Stimulated activated effector memory CD8-positive, alpha-beta T cell treated with anti-CD3 and anti-CD28 coated beads, Interleukin-12 subunit alpha, Interleukin-12 subunit beta, amount 100 ng/mL, for 72 hours (primary cell): Measurements from ENCODE around the gene SPATA9.

ENCODE experiments used
- ATAC-seq: fragments of 150-1000 bp; cut with Tn5 transposase; 2 replicates; pipeline ENCODE4 v1.10.0; 2021
- DNase-seq, 2 donors: peaks; one replicate each; pipeline ENCODE4 v3.0.0; 2021 to 2022; ENCODE audit warnings: low spot score in 2 of 2
- H3K27ac Mint-ChIP-seq: one replicate; pipeline ENCODE4 v1.8.0; 2022; ENCODE audit warnings: mild to moderate bottlenecking, mixed read lengths
- H3K36me3 Mint-ChIP-seq: one replicate; pipeline ENCODE4 v1.8.0; 2022; ENCODE audit warnings: mild to moderate bottlenecking, mixed read lengths
- H3K4me1 Mint-ChIP-seq: one replicate; pipeline ENCODE4 v1.8.0; 2022; ENCODE audit warnings: mixed read lengths
- H3K4me3 Mint-ChIP-seq: one replicate; pipeline ENCODE4 v1.8.0; 2022; ENCODE audit warnings: mild to moderate bottlenecking, mixed read lengths
- H3K9me3 Mint-ChIP-seq: one replicate; pipeline ENCODE4 v1.8.0; 2022; ENCODE audit warnings: mixed read lengths

Gene SPATA9

DNA sequence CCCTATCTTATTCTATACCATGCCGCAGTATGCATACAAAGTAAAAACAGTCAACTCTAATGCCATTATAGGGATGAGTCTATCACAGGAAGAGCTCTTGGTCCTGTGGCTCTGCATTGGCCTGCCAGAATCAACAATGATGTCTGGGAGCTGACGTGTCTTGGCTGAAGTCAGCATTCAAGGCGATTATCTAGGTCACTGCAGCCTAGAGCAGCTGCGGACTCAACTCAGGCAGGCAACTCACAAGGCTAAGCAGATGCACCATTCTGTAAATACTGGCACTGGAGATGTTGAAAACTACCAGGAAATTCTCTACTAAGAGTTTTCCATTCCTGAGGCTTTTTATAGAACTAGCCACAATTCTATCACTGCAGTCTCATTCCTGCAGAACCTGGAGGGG, 13.3 kb downstream of the SPATA9 start:
- Mint-ChIP-seq H3K4me3 (no peak overlapping the region), H3K9me3 (no peaks in the 10 kb centered on the region), H3K4me1 (no peaks in the 10 kb centered on the region), H3K36me3 (no peaks in the 10 kb centered on the region), H3K27ac (no peak overlapping the region)
- ATAC-seq (peak; percentile 63), DNase-seq (no peak)

DNA sequence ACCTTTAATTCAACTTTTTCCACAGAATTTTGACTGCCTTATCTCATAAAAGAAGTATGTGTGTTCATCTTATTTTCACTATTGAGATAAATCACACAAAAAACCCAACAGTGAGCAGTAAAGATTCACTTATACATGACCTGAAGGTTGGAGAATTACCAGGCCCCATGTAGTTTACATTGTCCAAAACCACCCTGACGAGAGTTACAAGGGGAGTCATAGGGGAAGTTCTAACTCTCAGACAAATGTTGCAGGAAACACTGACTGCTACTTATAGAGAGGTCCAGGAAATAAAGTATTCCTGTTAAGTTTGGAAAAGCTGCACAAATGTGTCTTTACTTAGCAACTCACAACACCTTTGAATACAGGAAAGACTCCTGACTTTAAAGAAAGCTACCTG, 14.1 kb downstream of the SPATA9 start:
- no peak for DNase-seq

DNA sequence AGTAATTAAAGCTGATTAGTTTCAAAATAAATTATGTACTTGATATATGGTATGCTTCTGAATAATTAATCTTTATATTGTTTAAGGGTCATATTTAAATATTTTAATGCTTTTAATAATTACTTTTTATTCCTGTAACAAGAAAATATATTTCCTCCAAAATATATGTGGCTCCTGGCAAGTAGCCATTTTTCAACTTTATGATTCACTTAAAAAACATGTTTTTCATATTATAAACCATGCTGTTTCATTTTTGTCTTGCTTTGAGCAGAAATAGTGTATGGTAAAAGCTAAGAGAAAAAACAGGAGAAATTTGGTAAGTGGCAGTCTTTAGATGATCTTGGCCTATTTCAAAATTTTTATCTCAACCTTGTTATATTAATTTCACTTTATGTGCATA, 14.6 kb downstream of the SPATA9 start:
- H3K9me3 Mint-ChIP-seq, result no peaks in the 10 kb centered on the region
- DNase-seq (no peak), ATAC-seq (no peak)
- no peaks in the 10 kb centered on the region for H3K36me3 Mint-ChIP-seq
- no peak overlapping the region for H3K27ac Mint-ChIP-seq
- H3K4me3 Mint-ChIP-seq, result no peak overlapping the region
- no peaks in the 10 kb centered on the region for H3K4me1 Mint-ChIP-seq

More for the DNA sequence above, 14.1 kb downstream of the SPATA9 start:
- H3K4me1 Mint-ChIP-seq, result no peaks in the 10 kb centered on the region
- no peak overlapping the region for H3K27ac Mint-ChIP-seq
- no peak overlapping the region for H3K4me3 Mint-ChIP-seq
- H3K36me3 Mint-ChIP-seq, result no peaks in the 10 kb centered on the region
- no peak for ATAC-seq
- no peaks in the 10 kb centered on the region for H3K9me3 Mint-ChIP-seq

DNA sequence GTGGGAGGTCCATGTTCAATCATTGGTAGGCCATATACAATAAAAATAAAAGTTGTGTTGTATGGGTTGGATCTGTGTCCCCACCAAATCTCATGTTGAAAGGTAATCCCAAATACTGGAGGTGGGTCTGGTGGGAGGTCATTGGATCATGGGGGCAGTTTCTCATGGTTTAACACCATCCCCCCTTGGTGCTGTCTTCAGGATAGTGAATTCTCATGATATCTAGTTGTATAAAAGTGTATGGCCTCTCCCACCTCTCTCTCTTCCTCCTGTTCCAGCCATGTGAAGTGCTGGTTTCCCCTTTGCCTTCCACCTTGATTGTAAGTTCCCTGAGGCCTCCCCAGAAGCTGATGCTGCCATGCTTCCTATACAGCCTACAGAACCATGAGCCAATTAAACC, 15.1 kb downstream of the SPATA9 start:
- Mint-ChIP-seq H3K4me1 (no peaks in the 10 kb centered on the region), H3K36me3 (no peaks in the 10 kb centered on the region), H3K4me3 (no peak overlapping the region), H3K27ac (no peak overlapping the region), H3K9me3 (no peaks in the 10 kb centered on the region)
- DNase-seq, result no peak
- ATAC-seq, result no peak

DNA sequence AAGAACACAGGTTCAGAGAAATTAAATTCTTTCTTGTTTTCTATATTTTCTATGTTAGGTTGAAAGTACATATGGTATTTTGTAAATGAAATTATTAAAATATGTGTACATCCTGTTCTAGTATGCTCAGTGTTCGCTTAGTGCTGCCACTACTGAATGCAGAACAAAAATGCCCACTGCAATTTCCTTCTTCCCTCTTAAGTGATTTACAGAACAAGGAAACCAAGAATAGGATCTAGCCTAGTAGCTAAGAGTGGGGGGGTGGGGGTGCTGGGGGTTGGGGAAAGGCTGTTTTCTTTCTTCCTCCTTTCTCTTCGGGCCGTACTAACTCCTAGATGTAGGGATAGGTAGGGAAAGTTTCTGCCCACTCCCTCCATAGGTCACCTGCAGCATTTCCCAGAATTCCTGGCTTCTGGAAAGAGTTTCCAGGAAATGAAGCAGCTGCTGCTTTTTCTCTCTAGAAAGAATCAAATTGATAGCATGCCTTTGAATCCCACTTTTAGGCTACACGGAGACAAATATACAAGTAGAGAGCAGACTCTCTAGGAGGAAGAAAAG, 15.7 kb downstream of the SPATA9 start:
- no peak for ATAC-seq
- H3K36me3 Mint-ChIP-seq, result no peaks in the 10 kb centered on the region
- no peak overlapping the region for H3K4me3 Mint-ChIP-seq
- no peaks in the 10 kb centered on the region for H3K9me3 Mint-ChIP-seq
- DNase-seq, result no peak
- H3K4me1 Mint-ChIP-seq, result no peaks in the 10 kb centered on the region
- H3K27ac Mint-ChIP-seq, result no peak overlapping the region

DNA sequence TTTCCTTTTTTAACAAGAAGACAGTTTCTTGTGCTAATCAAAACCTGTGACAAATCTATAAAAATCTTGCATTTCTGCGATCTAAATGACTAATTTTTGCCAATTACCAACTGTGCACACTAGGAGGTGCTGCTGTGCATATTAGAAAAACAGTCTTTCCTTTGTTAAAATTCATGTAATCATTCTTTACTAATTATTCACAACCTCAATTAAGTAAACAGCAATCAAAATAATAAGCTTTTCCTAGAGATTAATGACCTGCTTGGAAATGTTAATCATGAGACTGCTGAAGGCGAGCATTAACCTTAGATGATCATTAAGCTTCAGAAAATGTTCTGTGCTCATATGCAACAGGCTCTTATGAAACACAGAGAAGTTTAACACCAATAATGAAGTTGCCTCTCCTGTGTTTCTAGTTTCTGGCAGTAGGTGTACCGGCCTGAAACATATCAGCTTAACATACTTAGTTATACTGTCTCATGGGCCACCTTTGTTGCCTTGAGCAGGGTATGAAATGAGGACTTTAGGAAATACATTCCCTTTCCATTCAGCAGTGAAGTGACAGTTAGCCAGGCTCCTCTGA, 18.5 kb downstream of the SPATA9 start:
- ATAC-seq (no peak), DNase-seq (no peak)
- H3K36me3 Mint-ChIP-seq, result no peaks in the 10 kb centered on the region
- no peak overlapping the region for H3K27ac Mint-ChIP-seq
- no peaks in the 10 kb centered on the region for H3K9me3 Mint-ChIP-seq
- no peaks in the 10 kb centered on the region for H3K4me1 Mint-ChIP-seq
- no peak overlapping the region for H3K4me3 Mint-ChIP-seq

DNA sequence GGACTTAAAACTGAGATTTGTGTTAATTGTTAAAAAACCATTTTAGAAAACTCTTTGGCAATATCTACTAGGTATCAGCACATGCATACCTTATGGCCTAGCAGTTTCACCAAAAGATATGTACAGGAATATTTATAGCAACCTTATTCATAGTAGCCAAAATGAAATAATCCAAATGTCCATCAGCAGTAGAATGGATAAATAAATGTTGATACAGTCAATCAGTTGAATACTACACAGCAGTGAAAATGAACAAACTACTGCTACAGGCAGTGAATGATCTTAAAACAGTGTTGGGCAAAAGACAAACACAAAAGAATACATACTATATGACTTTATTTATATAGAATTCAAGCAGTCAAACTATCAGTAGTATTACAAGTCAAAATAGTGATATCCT, 19.8 kb downstream of the SPATA9 start:
- ATAC-seq, result no peak
- Mint-ChIP-seq H3K27ac (no peak overlapping the region), H3K4me1 (no peaks in the 10 kb centered on the region), H3K9me3 (no peaks in the 10 kb centered on the region), H3K4me3 (no peak overlapping the region), H3K36me3 (no peaks in the 10 kb centered on the region)
- no peak for DNase-seq

DNA sequence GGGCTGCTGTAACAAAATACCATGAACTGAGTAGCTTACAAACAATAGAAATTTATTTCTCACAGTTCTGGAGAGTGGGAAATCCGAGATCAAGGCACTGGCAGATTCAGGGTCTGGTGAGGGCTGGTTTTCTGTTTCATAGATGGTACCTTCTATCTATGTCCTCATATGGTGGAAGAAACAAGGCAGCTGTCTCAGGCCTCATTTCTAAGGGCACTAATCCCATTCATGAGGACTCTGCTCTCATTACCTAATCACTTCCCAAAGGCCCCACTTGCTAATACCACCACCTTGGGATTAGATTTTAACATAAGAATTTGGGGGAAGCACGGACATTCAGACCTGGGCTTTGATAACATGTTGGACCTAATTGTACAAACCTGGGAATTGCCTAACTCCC, 22.7 kb downstream of the SPATA9 start:
- no peak for DNase-seq
- Mint-ChIP-seq H3K27ac (no peak overlapping the region), H3K36me3 (no peaks in the 10 kb centered on the region), H3K9me3 (no peaks in the 10 kb centered on the region), H3K4me3 (no peak overlapping the region), H3K4me1 (no peaks in the 10 kb centered on the region)
- no peak for ATAC-seq

DNA sequence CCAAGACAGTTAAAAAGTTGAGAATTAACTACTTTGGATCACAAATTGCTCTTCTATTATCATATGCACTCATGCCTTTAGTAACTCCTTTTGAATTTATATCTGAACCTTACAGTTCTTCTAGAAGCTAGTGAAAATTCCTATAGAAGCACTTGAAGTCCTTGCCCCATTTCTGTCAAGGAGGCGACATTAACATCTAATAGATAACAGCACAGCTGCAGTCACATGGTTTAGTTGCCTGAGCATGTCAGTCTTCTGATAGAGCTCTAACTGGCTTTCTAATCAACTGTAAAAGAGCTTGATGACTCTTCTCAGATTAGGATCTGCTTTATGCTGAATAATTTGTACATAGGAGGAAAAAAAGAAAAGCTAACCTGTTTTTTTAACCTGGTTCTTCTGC, 27.2 kb downstream of the SPATA9 start:
- Mint-ChIP-seq H3K9me3 (no peaks in the 10 kb centered on the region), H3K27ac (no peak overlapping the region), H3K36me3 (peaks cover 9% of the 10 kb centered on the region), H3K4me3 (no peak overlapping the region), H3K4me1 (no peaks in the 10 kb centered on the region)
- ATAC-seq (no peak), DNase-seq (no peak)

DNA sequence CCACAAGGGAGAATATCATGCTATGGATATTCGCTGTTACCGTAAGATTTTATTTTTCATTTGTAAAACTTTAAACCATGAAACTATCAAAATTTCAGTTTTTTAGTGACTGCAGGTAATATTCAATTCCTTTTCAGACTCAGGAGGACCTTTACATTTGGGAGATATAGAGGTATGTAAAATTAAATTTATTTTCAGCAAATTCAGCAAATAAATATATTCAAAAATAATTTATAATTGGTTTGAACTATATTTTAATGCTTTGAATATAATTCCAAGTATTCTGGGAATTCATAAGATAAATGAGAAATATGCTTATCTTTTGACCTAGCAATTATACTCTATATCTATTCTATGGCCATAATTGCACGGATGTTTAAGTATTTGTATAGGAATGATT, 28.6 kb downstream of the SPATA9 start:
- H3K4me3 Mint-ChIP-seq, result no peak overlapping the region
- no peak overlapping the region for H3K27ac Mint-ChIP-seq
- DNase-seq (no peak), ATAC-seq (no peak)
- no peaks in the 10 kb centered on the region for H3K9me3 Mint-ChIP-seq
- H3K4me1 Mint-ChIP-seq, result no peaks in the 10 kb centered on the region
- peaks cover 9% of the 10 kb centered on the region for H3K36me3 Mint-ChIP-seq

DNA sequence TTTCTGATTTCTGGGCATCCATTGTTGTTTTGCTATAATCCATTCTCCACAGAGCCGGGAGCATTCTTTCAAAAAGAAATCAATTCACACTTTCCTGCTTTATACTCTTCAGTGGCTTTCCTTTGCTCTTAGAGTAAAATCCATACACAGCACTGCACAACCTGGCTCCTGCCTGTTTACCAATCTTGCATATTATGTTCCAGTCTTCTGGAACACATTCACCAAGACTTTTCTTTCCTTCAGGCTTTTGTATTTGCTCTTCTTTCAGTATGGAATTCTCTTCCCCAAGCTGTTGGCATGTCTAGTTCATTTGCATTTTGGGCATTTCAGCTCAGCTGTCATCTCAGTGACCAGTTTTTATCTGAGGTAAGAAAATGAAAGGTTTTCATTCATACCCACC, 29.9 kb downstream of the SPATA9 start:
- Mint-ChIP-seq H3K9me3 (no peaks in the 10 kb centered on the region), H3K4me1 (no peaks in the 10 kb centered on the region), H3K27ac (no peak overlapping the region), H3K4me3 (no peak overlapping the region), H3K36me3 (peaks cover 9% of the 10 kb centered on the region)
- DNase-seq (no peak), ATAC-seq (no peak)

DNA sequence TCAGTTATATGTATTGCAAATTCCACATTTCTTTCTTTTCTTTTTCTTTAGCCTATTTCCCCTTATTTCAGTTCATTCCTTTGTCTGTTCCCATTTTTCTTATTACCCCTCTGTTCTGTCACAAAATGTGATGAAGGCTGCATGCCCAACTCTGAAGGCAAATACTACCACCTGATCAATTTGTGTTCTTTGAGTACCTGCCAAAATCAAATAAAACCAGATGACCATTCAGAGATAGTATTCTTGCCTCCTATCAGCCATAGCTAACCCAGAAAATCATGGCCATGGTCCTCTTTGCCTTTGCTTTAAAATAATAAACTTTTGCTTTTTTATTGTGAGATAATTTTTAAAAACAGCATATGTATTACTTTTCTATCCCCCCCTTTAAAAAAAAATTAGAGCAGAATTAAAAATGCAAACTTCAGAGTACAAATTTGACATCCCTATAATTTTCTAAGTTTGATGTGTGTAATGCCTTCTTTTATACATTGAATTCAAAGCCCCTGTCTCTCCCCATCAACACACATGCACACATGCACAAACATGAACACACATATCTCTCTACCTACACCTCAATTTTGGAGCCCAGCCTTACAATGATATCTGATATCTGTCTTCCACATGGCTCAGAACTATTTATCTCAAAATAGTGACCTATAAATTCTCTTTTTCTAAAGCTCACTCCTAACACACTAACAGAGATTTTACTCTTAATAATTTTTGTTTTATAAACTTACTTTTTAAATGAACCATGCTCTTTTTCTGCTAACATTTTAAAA, 32.8 kb downstream of the SPATA9 start:
- no peak overlapping the region for H3K4me3 Mint-ChIP-seq
- peaks cover 5% of the 10 kb centered on the region for H3K4me1 Mint-ChIP-seq
- H3K36me3 Mint-ChIP-seq, result peaks cover 9% of the 10 kb centered on the region
- no peak overlapping the region for H3K27ac Mint-ChIP-seq
- ATAC-seq, result no peak
- no peak for DNase-seq
- H3K9me3 Mint-ChIP-seq, result no peaks in the 10 kb centered on the region

DNA sequence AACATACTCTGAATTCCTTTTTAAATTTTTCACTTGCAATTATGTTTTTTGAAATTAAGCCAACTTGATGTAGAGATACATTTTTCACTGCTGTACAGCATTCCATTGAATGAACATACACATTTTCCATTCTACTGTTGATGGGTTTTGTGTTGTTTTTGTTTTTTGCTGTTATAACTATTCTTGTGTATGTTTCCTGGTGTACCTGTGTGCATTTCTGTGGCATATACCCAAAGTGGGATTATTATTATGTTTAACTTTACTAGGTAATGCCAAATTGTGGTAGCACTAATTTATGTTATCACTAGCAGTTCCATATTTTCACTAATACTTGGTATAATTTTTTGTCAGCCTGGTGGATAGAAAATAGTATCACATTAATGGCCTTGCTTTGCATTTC, 33.5 kb downstream of the SPATA9 start:
- peaks cover 9% of the 10 kb centered on the region for H3K4me1 Mint-ChIP-seq
- no peaks in the 10 kb centered on the region for H3K9me3 Mint-ChIP-seq
- ATAC-seq, result no peak
- H3K36me3 Mint-ChIP-seq, result peaks cover 9% of the 10 kb centered on the region
- H3K4me3 Mint-ChIP-seq, result no peak overlapping the region
- H3K27ac Mint-ChIP-seq, result no peak overlapping the region
- no peak for DNase-seq

DNA sequence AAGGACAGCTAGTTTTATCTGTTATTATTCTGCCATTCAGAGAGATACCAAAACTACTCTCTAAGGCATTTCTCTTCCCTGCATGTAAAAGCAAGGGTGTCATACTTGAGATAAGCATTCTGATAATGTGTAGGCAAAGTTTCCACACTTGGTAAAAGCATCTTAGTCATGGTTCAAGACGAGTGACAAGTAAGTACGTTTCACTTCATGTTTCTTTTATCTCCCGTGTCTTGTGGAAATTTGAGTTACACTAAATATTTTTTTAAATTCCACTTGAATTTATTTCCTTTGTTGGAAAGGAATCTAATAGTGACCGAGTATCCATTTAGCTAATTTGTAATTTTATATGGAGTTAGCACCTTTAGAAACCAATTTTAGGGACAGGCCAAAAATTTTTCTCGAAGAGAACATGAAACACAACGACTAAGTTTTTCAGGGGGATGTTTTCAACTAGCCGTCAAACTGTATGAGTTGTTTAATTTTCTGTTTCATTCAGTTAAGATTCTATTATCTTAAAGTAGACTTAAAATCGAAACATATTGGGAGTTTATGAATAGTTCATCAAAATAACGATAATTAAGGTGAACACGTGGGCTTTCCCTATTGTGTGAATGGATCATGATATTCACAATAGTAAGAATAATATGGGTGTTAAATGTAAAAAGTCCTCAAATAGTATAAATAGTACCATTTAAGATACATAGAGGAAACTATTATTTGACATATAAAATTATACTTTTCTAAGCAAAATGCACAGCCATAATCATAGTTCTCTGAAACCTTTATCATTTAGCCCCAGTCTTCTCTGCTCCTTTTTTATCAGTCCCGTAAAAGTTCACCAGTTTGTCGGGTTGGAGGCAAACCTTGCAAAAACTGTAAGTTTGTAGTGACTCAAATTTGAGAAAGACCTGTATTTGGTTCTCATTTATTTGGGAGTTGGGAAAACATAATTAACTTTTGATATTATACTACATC, 34.6 kb downstream of the SPATA9 start:
- Mint-ChIP-seq H3K27ac (peak overlapping the region; percentile 59), H3K36me3 (no peaks in the 10 kb centered on the region), H3K9me3 (no peaks in the 10 kb centered on the region), H3K4me1 (peaks cover 12% of the 10 kb centered on the region), H3K4me3 (peak overlapping the region; percentile 76)
- ATAC-seq (peak; percentile 55), DNase-seq (no peak)
